Activated B cell treated with CpG ODN at 0.5 μM for 24 hours (primary cell): ENCODE results near the gene KCTD7. TPM values are rescaled to one million over a fixed set of nuclear protein-coding genes. Genes with fewer than 3 reads are reported as not detected.
"Not testable (repeated sequence)": the region's sequence is repeated elsewhere in the genome, so short reads cannot be mapped to it uniquely, and the experiment has no call there.

ENCODE experiments used
- ATAC-seq: fragments of 200-7000 bp; cut with Tn5 transposase; one replicate; pipeline ENCODE4 v1.10.0; 2021; ENCODE audit warnings: low read depth, mild to moderate bottlenecking, moderate library complexity
- CTCF ChIA-PET: fragments of 350-600 bp; sonication (Branson Sonifier 250); formaldehyde crosslinking; loops from one replicate; lab custom pipeline; 2021; ENCODE audit warnings: antibody characterized with exemption; lab: Charles Lee
- POLR2A ChIA-PET: fragments of 350-600 bp; sonication (Branson Sonifier 250); formaldehyde crosslinking; loops from one replicate; lab custom pipeline; 2021; ENCODE audit warnings: antibody characterized with exemption; lab: Charles Lee
- DNase-seq: peaks from one replicate; pipeline ENCODE4 v3.0.0; 2022
- H3K27ac Mint-ChIP-seq: one replicate; pipeline ENCODE4 v1.8.0; 2020; ENCODE audit warnings: mixed read lengths
- H3K27me3 Mint-ChIP-seq: one replicate; pipeline ENCODE4 v1.8.0; 2021; ENCODE audit warnings: mixed read lengths
- H3K36me3 Mint-ChIP-seq: one replicate; pipeline ENCODE4 v1.8.0; 2021; ENCODE audit warnings: low read depth, mixed read lengths
- H3K4me1 Mint-ChIP-seq: one replicate; pipeline ENCODE4 v1.8.0; 2021; ENCODE audit warnings: mixed read lengths
- H3K4me3 Mint-ChIP-seq: one replicate; pipeline ENCODE4 v1.8.0; 2020; ENCODE audit warnings: mild to moderate bottlenecking, mixed read lengths
- H3K9me3 Mint-ChIP-seq: one replicate; pipeline ENCODE4 v1.8.0; 2020; ENCODE audit warnings: mixed read lengths
- intact Hi-C: fragments of 100-400 bp; cut with micrococcal nuclease; formaldehyde crosslinking; loops from one replicate; pipeline ENCODE4 v1.15.1; 2024
- total RNA-seq: library from RNA; stranded (reverse); gene quantifications from 2 replicates; pipeline ENCODE4 v1.2.3, GENCODE V29; 2022
- TF ChIP-seq, protein P1 (sequence below): fragments of 200-600 bp; IDR thresholded peaks from one replicate; pipeline ENCODE4 v1.8.0; 2022; ENCODE audit warnings: antibody characterized with exemption, mild to moderate bottlenecking

KCTD7 gene
- total RNA-seq, 1 donor from 2014 or later = 13.2 TPM

DNA sequence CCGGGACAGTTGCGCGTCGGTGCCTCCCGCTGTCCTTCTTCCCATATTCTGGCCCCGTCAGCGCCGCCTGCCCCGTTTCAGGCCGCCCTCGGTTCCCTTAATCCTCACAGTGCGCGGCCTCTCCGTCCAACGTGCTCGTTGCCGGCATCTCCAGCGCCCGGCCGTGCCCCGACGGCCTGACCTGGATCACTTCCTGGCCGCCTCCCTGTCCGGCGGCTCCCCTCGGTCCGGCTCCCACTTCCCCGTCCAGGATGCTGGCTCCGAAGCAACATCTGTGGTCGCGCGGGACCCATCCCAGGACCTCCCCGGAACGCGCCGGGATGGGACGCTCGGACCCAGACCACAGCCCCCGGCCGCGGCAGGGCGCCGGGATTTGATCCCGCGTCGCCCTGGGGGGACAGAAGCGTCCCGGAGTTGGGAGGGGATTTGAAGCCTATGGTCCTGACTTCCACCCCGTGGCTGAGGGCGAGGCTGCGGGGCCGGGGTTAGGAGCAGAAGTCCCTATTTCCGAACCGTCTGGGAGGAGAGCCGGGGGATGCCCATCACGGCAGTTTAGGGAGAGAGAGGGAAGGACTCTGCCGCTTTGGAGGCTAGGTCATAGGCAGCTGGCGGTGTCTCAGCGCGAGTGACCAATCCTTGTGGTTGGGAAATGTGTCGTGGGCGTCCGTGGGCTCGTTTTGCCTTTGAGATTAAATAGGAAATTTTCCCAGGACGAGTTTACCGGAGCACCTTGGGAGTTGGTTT lies 53.8 kb downstream of the KCTD7 start:
- peak; percentile 16 for ATAC-seq
- intact Hi-C loops = loop anchor here (1.0 to 2.0 kb wide), 9 partner anchors 28 to 314 kb away; partner anchors contain the start of genes KCTD7, RABGEF1, TMEM248 and TYW1
- ChIA-PET CTCF (no interaction called here), POLR2A (interaction anchor here (0.7 to 1.7 kb wide), 5 partner anchors 9 to 58 kb away, joined by 3 to 8 read pairs (median 3); partner anchors contain the start of genes KCTD7 and RABGEF1)
- H3K4me1 Mint-ChIP-seq = peaks cover 48% of the 10 kb centered on the region
- TF ChIP-seq, protein P1, sequence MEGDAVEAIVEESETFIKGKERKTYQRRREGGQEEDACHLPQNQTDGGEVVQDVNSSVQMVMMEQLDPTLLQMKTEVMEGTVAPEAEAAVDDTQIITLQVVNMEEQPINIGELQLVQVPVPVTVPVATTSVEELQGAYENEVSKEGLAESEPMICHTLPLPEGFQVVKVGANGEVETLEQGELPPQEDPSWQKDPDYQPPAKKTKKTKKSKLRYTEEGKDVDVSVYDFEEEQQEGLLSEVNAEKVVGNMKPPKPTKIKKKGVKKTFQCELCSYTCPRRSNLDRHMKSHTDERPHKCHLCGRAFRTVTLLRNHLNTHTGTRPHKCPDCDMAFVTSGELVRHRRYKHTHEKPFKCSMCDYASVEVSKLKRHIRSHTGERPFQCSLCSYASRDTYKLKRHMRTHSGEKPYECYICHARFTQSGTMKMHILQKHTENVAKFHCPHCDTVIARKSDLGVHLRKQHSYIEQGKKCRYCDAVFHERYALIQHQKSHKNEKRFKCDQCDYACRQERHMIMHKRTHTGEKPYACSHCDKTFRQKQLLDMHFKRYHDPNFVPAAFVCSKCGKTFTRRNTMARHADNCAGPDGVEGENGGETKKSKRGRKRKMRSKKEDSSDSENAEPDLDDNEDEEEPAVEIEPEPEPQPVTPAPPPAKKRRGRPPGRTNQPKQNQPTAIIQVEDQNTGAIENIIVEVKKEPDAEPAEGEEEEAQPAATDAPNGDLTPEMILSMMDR = no peak
- H3K4me3 Mint-ChIP-seq = peak overlapping the region; percentile 89
- no peaks in the 10 kb centered on the region for H3K9me3 Mint-ChIP-seq
- no peaks in the 10 kb centered on the region for H3K27me3 Mint-ChIP-seq
- peak overlapping the region; percentile 89 for H3K27ac Mint-ChIP-seq
- no peak for DNase-seq
- peaks cover 5% of the 10 kb centered on the region for H3K36me3 Mint-ChIP-seq

DNA sequence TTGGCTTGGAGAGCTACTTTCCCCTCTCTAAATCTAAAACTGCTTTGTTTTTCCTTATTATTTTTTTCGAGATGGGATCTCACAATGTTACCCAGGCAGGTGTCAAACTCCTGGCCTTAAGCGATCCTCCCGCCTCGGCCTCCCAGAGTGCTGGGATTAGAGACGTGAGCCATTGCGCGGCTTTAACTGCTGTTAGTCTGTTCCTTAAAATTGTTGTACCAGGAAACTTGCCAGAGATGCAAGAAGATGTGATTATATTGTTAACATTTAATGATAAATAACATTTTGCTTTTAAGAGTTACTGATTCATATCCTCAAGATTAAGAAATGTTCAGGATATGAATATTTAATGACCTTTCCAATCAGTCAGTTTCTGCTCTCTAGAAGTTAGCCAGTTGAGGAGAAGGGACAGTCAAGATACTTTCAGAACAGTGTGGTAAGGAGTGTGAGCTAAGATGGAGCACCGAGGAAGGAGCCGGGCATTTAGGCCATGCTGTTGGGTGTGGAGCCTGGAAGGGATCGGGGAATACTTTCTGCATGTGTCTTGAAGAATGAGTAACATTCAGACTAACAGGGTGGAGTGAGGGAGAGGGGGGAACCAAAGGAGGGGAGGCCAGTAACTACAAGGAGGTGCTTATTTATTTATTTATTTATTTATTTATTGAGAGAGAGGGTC lies 54.6 kb downstream of the KCTD7 start:
- H3K27ac Mint-ChIP-seq, H3K36me3 Mint-ChIP-seq, H3K27me3 Mint-ChIP-seq, CTCF ChIA-PET, DNase-seq, H3K9me3 Mint-ChIP-seq, ATAC-seq: not testable (repeated sequence)
- Mint-ChIP-seq H3K4me1 (peaks cover 48% of the 10 kb centered on the region), H3K4me3 (peak overlapping the region; percentile 89)
- POLR2A ChIA-PET = interaction anchor here (1.1 to 1.8 kb wide), 2 partner anchors 37 to 57 kb away, joined by 3 to 4 read pairs; partner anchors contain the start of gene RABGEF1
- intact Hi-C loops = loop anchor here (2.0 kb wide), 1 partner anchor 238 kb away; the partner anchor contains the start of gene TMEM248

DNA sequence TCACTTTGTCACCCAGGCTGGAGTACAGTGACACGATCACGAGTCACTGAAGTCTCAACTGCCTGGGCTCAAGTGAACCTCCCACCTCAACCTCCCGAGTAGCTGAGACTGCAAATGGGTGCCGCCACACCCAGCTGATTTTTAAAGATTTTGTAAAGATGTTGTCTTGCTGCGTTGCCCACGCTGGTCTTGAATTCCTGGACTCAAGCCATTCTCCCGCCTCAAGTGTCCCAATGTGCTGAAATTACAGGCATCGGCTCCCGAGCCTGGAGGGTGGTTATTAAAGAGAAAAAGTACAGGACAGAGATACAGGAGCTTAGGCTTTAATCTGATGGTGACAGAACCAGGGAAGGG lies 55.1 kb downstream of the KCTD7 start:
- ChIA-PET CTCF (no interaction called here), POLR2A (interaction anchor here (1.1 to 1.8 kb wide), 2 partner anchors 37 to 57 kb away, joined by 3 to 4 read pairs; partner anchors contain the start of gene RABGEF1)
- TF ChIP-seq, protein P1 = no peak
- ATAC-seq (no peak), DNase-seq (no peak)
- Mint-ChIP-seq H3K4me1 (peaks cover 46% of the 10 kb centered on the region), H3K27ac (no peak overlapping the region), H3K9me3 (peaks cover 5% of the 10 kb centered on the region), H3K4me3 (no peak overlapping the region), H3K36me3 (peaks cover 5% of the 10 kb centered on the region), H3K27me3 (no peaks in the 10 kb centered on the region)
- intact Hi-C loops = loop anchor here (2.0 kb wide), 1 partner anchor 237 kb away; the partner anchor contains the start of gene TMEM248

DNA sequence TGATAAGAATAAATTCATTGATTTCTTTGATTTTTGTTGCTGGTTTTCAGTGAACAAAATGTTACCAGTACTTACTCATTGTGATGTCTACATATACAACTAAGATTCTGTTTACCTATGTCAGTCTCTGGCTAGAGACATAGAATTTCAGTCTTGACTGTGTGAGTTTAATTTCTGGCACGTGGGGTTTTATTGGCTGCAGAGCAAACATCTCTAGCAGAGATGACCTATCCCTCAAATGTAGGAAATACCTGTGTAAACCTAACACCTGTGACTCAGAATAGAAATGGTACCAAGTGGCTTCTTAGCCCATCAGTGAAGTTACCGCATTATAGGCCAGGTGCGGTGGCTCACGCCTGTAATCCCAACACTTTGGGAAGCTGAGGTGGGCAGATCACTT lies 57.0 kb downstream of the KCTD7 start:
- H3K27ac Mint-ChIP-seq, H3K36me3 Mint-ChIP-seq, H3K9me3 Mint-ChIP-seq, intact Hi-C loops, CTCF ChIA-PET, H3K4me3 Mint-ChIP-seq, DNase-seq, H3K27me3 Mint-ChIP-seq, ATAC-seq: not testable (repeated sequence)
- POLR2A ChIA-PET = interaction anchor here (0.7 kb wide), 1 partner anchor 31 kb away, joined by 3 read pairs; no protein-coding TSS in a partner anchor
- H3K4me1 Mint-ChIP-seq = peaks cover 27% of the 10 kb centered on the region

DNA sequence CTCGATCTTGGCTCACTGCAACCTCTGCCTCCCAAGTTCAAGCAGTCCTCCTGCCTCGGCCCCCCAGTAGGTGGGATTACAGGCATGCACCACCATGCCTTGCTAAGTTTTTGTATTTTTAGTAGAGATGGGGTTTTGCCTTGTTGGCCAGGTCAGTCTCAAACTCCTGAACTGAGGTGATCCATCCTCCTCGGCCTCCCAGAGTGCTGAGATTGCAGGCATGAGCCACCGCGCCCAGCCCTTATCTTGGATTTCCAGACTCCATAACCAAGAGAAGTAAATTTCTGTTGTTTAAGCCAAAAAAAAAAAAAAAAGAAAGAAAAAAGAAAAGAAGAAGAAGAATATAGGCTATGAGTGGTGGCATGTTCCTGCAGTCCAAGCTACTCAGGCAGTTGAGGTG lies 58.5 kb downstream of the KCTD7 start:
- Mint-ChIP-seq H3K27me3 (no peaks in the 10 kb centered on the region), H3K36me3 (peaks cover 2% of the 10 kb centered on the region), H3K4me3 (no peak overlapping the region), H3K9me3 (peaks cover 5% of the 10 kb centered on the region), H3K27ac (no peak overlapping the region), H3K4me1 (peaks cover 16% of the 10 kb centered on the region)
- TF ChIP-seq, protein P1 = no peak
- intact Hi-C loops = no loop called here
- ATAC-seq (no peak), DNase-seq (no peak)
- POLR2A ChIA-PET = no interaction called here
- CTCF ChIA-PET = no interaction called here

DNA sequence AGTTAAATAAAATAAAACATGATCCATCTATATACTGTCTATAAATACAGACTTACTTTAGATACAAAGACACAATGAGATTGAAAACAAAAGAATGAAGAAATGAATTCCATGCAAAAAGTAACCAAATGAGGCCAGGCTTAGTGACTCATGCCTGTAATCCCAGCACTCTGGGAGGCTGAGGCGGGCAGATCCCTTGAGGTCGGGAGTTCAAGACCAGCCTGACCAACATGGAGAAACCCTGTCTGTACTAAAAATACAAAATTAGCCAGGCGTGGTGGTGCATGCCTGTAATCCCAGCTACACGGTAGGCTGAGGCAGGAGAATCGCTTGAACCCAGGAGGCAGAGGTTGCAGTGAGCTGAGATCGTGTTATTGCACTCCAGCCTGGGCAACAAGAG lies 59.0 kb downstream of the KCTD7 start:
- CTCF ChIA-PET, H3K4me3 Mint-ChIP-seq, ATAC-seq, POLR2A ChIA-PET, DNase-seq, intact Hi-C loops, H3K27ac Mint-ChIP-seq, H3K36me3 Mint-ChIP-seq, H3K9me3 Mint-ChIP-seq, H3K27me3 Mint-ChIP-seq: not testable (repeated sequence)
- H3K4me1 Mint-ChIP-seq = peaks cover 15% of the 10 kb centered on the region
